GM19025 (cell line): ENCODE measurements around the gene GDF2.

Source experiments
- ATAC-seq: cut with Tn5 transposase; IDR thresholded peaks from one replicate; pipeline ENCODE4 v1.9.1; 2021; ENCODE audit warnings: mild to moderate bottlenecking, low read depth, moderate library complexity; ENCODE audit not compliant: unreplicated experiment

Gene GDF2

DNA sequence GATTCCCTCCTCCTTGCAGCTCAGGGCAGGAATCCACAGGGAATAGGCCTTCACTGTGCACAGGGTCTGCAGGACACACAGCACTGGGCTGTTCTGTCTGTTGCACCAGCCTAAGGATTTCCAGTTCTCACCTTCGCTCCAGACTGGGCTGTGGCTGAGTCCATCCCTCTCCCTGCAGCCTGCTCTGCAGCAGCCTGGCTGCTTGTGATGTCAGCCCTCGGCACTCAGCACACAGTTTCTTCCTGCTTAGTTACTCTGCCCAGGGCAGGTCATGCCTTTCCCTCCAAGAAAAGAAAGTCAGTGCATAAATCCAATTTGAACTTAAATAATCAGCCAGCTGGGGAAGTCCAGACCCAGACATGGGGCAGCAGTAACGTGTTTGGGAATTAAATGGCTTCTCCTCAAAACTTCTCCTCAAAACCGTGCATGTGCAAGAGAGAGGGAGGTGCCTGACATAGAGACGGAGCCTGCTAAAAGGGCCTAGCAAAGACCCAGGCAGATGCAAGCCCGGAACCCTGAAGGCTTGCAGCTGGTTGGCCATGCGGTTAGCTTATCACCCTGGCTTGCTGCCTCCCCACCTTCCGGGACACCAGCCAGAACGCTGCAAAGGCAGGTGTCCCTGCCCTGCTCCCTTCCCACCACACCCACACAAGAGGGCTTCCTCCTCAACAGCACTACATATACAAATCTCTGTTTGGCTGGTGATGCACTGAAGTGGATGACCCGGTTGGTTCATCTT, 10.9 kb upstream of the GDF2 start:
- no peak for ATAC-seq

DNA sequence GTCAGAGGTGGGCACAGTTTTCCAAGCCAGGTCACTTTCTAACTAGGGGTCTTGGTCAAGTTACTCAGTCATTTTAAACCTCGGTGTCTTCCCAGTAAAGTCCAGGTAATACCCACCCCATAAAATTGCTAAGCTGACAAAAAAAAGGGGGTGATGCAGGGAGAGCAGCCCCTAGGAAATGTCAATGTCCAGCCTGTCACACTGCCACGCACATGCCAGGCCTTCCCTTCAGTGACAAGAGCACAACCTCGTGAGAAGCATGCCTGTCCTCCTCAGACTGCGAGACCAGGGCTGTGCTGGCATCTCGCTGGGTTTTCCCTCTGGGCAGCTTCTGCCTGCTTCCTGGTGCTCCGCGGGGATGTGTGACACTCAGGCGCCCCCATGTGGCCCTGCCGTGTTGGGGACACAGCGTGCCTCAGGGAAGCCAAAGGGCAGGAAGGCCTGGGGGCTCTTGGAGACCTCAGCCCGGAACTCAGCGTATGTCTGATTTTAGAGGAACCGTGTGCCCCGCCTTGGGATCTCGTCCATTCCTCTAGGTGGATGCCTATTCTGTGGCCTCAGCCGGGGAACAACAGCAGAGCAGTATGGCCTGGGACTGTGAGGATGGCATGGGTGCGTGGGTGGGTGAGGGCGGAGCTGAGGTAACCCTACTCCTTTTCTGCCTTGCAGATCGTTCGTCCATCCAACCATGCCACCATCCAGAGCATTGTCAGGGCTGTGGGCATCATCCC, 10.2 kb upstream of the GDF2 start:
- ATAC-seq, result no peak

- no peak for ATAC-seq
These were observed 9.6 kb upstream of the GDF2 start for GRCh38 chr10:47312663-47312995.

- no peak for ATAC-seq
These were observed 7.8 kb upstream of the GDF2 start for GRCh38 chr10:47314416-47314970.

- ATAC-seq, result no peak
These were observed 6.8 kb upstream of the GDF2 start for GRCh38 chr10:47315421-47315820.

GRCh38 chr10:47316131-47316530, 6.1 kb upstream of the GDF2 start:
- ATAC-seq, result no peak

- ATAC-seq, result no peak
These were observed 5.0 kb upstream of the GDF2 start for GRCh38 chr10:47317251-47317650.

DNA sequence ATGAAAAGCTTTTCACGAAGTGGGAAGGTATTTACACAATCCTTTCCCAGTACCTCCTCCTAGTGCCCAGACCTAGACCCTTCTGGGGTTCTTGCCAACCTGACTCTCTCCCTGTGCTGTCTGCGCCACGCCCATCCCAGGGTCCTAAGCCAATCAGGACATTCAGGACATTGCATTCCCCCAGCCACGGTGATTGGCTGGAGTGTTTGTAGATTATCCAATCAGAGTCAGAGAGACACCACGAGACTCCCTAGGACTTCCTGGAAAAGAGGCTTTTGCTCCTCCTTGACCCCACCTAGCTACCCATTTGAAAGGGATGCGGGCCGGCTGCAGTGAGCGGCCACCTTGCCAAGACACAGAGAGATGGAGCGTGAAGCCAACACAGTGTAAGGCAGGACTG, 3.5 kb upstream of the GDF2 start:
- ATAC-seq, result no peak

DNA sequence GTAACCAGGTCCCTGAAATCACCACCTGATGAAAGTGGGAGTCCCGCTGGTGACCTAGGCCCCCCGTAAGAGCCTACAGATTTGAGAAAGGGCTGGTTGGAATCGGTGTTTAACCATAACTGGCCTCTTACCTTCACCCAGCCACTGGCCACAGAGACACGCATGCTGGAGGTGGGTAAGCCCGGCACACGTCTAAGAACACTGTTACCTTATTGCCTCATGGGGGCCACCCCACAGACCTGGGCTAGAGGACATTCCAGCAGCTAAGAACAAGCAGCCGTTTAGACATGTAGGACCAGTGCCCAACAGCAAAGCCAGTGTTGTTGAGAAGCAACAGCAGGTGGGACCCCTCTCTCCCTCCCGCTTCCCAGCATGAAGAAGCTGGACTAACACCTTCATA, 2.5 kb upstream of the GDF2 start:
- ATAC-seq, result no peak

GRCh38 chr10:47320812-47321211, 1.4 kb upstream of the GDF2 start:
- ATAC-seq, result no peak

DNA sequence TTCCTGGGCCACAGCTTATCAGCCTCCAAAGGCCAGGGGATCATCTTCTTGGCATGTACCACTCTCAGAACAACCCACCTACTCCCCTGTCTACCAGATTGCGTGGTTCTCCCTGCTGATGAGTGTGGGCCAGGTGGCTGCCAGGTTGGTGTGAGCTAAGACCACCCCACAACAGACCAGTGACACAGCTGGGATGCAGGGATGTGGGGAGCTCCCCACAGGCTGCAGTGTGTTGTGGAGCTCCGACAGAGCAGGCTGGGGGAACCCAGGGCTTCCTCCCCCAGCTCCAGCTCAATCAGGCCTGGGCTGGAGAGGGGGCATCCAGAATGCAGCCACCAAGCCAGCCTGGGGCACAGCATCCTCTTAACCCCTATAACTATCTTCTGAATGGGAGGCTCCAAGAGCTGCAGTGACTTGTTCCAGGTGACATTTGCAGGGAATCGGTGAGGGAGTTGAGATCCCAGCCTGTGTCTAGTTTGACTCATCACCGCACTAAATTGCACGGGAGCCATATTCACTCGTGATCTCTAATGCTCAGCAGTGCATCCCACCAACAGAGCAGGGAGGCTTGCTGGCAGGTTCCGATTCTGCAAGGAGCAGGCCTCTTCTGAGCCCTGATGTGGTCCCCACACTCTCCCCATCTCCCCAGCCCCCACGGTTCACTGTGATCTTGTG, 596 bp upstream of the GDF2 start:
- no peak for ATAC-seq

DNA sequence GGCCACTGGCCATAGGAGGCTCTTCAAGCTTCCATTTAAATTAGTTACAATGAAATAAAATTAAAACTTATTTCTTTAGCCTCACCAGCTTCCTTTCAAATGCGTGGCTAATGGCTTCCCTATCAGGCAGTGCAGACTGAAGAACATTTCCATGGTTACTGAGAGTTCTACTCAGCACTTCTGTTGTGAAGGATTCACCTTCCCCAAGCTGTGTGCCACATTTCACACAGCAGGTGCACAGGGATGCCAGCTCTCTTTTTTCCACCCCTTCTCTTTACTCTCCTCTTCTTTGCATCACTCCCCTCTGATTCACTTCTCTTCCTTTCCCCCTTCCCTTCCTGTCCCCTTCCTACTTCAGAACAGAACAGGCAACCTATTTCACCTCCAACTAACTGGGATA, 833 bp downstream of the GDF2 start:
- ATAC-seq, result no peak

GRCh38 chr10:47323636-47324296, 1.5 kb downstream of the GDF2 start:
- ATAC-seq, result no peak

DNA sequence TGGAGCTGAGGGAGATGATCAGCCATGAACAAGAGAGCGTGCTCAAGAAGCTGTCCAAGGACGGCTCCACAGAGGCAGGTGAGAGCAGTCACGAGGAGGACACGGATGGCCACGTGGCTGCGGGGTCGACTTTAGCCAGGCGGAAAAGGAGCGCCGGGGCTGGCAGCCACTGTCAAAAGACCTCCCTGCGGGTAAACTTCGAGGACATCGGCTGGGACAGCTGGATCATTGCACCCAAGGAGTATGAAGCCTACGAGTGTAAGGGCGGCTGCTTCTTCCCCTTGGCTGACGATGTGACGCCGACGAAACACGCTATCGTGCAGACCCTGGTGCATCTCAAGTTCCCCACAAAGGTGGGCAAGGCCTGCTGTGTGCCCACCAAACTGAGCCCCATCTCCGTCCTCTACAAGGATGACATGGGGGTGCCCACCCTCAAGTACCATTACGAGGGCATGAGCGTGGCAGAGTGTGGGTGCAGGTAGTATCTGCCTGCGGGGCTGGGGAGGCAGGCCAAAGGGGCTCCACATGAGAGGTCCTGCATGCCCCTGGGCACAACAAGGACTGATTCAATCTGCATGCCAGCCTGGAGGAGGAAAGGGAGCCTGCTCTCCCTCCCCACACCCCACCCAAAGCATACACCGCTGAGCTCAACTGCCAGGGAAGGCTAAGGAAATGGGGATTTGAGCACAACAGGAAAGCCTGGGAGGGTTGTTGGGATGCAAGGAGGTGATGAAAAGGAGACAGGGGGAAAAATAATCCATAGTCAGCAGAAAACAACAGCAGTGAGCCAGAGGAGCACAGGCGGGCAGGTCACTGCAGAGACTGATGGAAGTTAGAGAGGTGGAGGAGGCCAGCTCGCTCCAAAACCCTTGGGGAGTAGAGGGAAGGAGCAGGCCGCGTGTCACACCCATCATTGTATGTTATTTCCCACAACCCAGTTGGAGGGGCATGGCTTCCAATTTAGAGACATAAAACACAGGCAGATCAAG, 3.3 kb downstream of the GDF2 start:
- ATAC-seq, result no peak

DNA sequence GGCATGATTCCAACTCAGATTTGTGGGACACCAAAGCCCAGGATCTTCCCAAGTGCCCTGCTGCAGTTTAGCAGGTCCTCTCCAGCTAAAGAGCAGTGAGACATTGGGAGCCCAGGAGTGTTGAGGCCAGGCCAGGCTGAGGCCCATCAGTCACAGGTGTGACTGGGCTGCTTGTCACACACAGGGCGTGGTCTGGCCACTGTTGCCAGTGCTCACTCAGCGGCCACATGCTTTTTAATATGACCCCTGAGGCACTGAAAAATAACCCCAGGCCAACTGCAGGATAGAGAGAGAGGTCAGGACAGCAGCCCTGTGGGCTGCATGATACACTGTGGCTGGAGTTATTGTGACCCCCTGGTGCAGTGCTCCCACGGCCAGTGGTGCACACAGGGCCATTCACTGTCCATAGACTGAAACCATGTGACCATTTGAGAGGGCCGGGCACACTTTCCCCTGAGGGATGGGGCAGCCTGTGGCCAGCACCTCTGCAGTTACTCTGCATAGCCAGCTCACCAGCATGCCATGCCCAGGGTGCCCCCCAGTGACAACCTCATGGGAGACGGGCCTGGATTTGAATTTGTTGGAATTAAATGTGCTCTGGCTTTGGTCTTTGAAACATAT, 4.2 kb downstream of the GDF2 start:
- no peak for ATAC-seq

GRCh38 chr10:47326927-47327330, 4.7 kb downstream of the GDF2 start:
- ATAC-seq, result no peak

DNA sequence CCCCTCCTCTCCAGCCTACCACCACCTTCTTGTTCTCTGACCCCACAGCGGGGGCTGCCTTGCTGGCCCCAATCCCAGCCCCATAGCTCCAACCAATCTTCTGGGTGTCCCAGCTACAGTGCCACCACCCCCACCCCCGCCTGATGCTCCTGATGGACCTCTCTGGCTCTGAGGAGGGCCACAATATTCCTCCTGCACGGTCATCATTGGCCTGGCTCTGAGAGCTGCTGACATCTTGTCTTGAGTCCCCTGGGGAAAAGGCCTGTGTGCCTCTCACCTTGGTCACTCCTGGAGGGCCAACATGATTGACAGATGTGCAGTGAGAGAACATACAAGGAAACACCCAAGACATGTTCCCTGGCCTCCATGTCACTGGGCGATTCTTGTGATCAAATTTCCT, 7.6 kb downstream of the GDF2 start:
- ATAC-seq, result no peak

DNA sequence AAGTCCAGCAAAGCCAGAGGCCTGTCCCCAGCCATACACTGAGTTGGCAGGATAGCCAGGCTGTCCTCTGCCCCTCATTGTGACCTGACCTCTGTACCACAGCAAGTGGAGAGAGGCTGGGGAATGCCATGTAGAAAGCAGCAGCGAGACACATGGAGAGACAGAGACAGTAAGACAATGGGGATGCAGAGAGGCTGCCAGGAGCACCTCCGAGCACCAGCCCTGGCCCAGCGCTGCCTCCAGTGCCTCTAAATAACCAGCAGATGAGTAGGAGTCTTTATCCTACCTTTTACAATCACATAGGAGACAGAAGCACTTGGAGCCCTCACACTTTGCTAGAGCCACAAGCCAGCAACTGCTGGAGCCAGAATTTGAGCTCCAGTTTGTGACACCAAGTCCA, 8.1 kb downstream of the GDF2 start:
- no peak for ATAC-seq

DNA sequence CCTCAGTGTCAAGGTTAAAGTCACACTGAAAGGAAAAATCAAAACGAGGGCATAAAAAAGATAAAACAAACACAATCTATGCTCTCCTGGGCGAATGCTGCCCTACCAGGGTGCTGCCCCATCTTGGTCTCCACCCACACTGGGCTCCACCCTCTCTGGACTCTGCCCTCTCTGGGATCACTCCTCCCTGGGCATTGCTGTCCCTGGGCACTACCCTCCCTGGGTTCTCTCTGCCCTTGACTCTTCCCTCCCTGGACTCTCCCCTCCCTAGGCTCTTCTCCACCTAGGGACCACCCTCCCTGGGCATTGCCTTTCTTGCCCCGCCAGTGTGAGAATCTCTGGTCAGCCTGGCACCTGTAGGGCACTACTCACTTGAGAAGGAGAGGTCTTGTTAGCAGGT, 8.6 kb downstream of the GDF2 start:
- no peak for ATAC-seq
